A549 (cell line): ENCODE data around the gene STAC. TPM values are rescaled to one million over a fixed set of nuclear protein-coding genes. Genes with fewer than 3 reads are reported as not detected.
"Not testable (repeated sequence)": the region's sequence is repeated elsewhere in the genome, so short reads cannot be mapped to it uniquely, and the experiment has no call there.

Experiments
- ATAC-seq, 2 experiments: fragments of 200-7000 bp in 1 of 2; fragments of >200 bp in 1 of 2; cut with Nextera tagmentation in 1 of 2; cut with Tn5 transposase in 1 of 2; 3 replicates each; pipeline versions ENCODE4 v1.8.0 to v1.9.1; 2018 to 2020; ENCODE audit warnings: mild to moderate bottlenecking in 1 of 2, moderate library complexity in 1 of 2
- CTCF ChIA-PET: fragments of 300-600 bp; sonication (Branson Sonifier 250); formaldehyde crosslinking; extraction: SDS; loops from one replicate; lab custom pipeline; 2021; ENCODE audit warnings: antibody characterized with exemption, inconsistent platforms; lab: Yijun Ruan, JAX
- POLR2A ChIA-PET: fragments of 350-600 bp; formaldehyde crosslinking; extraction: SDS; loops from one replicate; lab custom pipeline; 2021; ENCODE audit warnings: antibody characterized with exemption, inconsistent platforms; lab: Yijun Ruan, JAX
- DNase-seq, 2 experiments: peaks; one replicate each; pipeline versions ENCODE4 v3.0.0 to v3.0.0-alpha.2; 2011 to 2016; ENCODE audit warnings: low read depth in 1 of 2, low spot score in 1 of 2
- FAIRE-seq: peaks from 2 replicates; lab custom pipeline; 2011; peaks lifted over from hg19 to GRCh38; lab: Jason Lieb, UNC
- H3K27ac ChIP-seq, 2 experiments: fragments of >200 bp; sonication (Bioruptor Twin); formaldehyde crosslinking; 3 replicates each; pipeline ENCODE4 v1.5.1; 2016 to 2017
- H3K4me1 ChIP-seq: fragments of >200 bp; sonication (Bioruptor Twin); formaldehyde crosslinking; 3 replicates; pipeline ENCODE4 v1.6.1; 2016
- H3K4me2 ChIP-seq: fragments of >200 bp; sonication (Bioruptor Twin); formaldehyde crosslinking; 3 replicates; pipeline ENCODE4 v1.6.1; 2016
- H3K4me3 ChIP-seq: fragments of >200 bp; sonication (Bioruptor Twin); formaldehyde crosslinking; 3 replicates; pipeline ENCODE4 v1.5.1; 2016
- H3K9me3 ChIP-seq: fragments of >200 bp; sonication (Bioruptor Twin); formaldehyde crosslinking; 3 replicates; pipeline ENCODE4 v1.6.1; 2016
- BHLHE40 ChIP-seq: IDR thresholded peaks from 2 replicates; pipeline ENCODE4 v1.6.1; 2012; ENCODE audit warnings: low read depth, low read length, inconsistent platforms
- CBX8 ChIP-seq: fragments of 200-600 bp; sonication (generic); IDR thresholded peaks from 2 replicates; pipeline ENCODE4 v1.6.1; 2016
- CHD4 ChIP-seq: fragments of 200-600 bp; sonication (generic); IDR thresholded peaks from 2 replicates; pipeline ENCODE4 v1.6.1; 2016; ENCODE audit warnings: antibody characterized with exemption, mild to moderate bottlenecking, borderline replicate concordance
- EHMT2 ChIP-seq: fragments of 200-600 bp; sonication (generic); IDR thresholded peaks from 2 replicates; pipeline ENCODE4 v1.6.1; 2016; ENCODE audit warnings: antibody characterized with exemption, low read depth, mild to moderate bottlenecking, moderate library complexity
- FOSB ChIP-seq: fragments of 250-450 bp; sonication (Bioruptor Pico); IDR thresholded peaks from 2 replicates; pipeline ENCODE4 v1.5.0; 2020; ENCODE audit warnings: mild to moderate bottlenecking, moderate library complexity
- GATA3 ChIP-seq: IDR thresholded peaks from 2 replicates; pipeline ENCODE4 v1.6.1; 2012; ENCODE audit warnings: borderline replicate concordance
- HEYL ChIP-seq: fragments of 250-450 bp; sonication (Bioruptor Pico); IDR thresholded peaks from 2 replicates; pipeline ENCODE4 v1.8.0; 2021; ENCODE audit warnings: mild to moderate bottlenecking, moderate library complexity
- KDM1A ChIP-seq: fragments of 200-600 bp; sonication (generic); IDR thresholded peaks from 2 replicates; pipeline ENCODE4 v1.6.1; 2016; ENCODE audit warnings: low read depth, mild to moderate bottlenecking
- MAFK ChIP-seq: fragments of 450-650 bp; IDR thresholded peaks from 2 replicates; pipeline ENCODE4 v1.6.1; 2014; ENCODE audit not compliant: partially characterized antibody
- MAZ ChIP-seq: fragments of 150-350 bp; IDR thresholded peaks from 2 replicates; pipeline ENCODE4 v1.6.1; 2014; ENCODE audit warnings: antibody characterized with exemption, low read depth, low read length, borderline replicate concordance
- MYC ChIP-seq: IDR thresholded peaks from 2 replicates; pipeline ENCODE4 v1.6.1; 2012; ENCODE audit warnings: mild to moderate bottlenecking, inconsistent platforms, low read length, improper control_type of control experiment, borderline replicate concordance
- POLR2A ChIP-seq: IDR thresholded peaks from 2 replicates; pipeline ENCODE4 v1.6.1; 2012; ENCODE audit warnings: mild to moderate bottlenecking, low read length
- POLR2AphosphoS2 ChIP-seq: conservative IDR thresholded peaks from 2 replicates; pipeline ENCODE4 v1.6.1; 2012; ENCODE audit warnings: low read length, improper control_type of control experiment, inconsistent platforms
- RAD21 ChIP-seq, 2 experiments: fragments of >200 bp in 1 of 2; sonication (Bioruptor Twin) in 1 of 2; formaldehyde crosslinking in 1 of 2; IDR thresholded peaks in 1 of 2; conservative IDR thresholded peaks in 1 of 2; 2 replicates in 1 of 2; 3 replicates in 1 of 2; pipeline ENCODE4 v1.6.1; 2012 to 2018; ENCODE audit warnings: inconsistent platforms in 1 of 2
- RCOR1 ChIP-seq: fragments of 150-350 bp; IDR thresholded peaks from 2 replicates; pipeline ENCODE4 v1.6.1; 2014; ENCODE audit warnings: antibody characterized with exemption, low read length, low read depth
- RFX5 ChIP-seq: fragments of 450-650 bp; IDR thresholded peaks from 2 replicates; pipeline ENCODE4 v1.7.1; 2014; ENCODE audit warnings: antibody characterized with exemption, mild to moderate bottlenecking, moderate library complexity
- RNF2 ChIP-seq: fragments of 200-600 bp; sonication (generic); IDR thresholded peaks from 2 replicates; pipeline ENCODE4 v1.6.1; 2016; ENCODE audit warnings: low read depth, mild to moderate bottlenecking, antibody characterized with exemption, moderate library complexity, borderline replicate concordance
- SREBF2 ChIP-seq: fragments of 450-650 bp; IDR thresholded peaks from 2 replicates; pipeline ENCODE4 v1.6.1; 2014; ENCODE audit warnings: mild to moderate bottlenecking, moderate library complexity
- TFCP2L1 ChIP-seq: fragments of 250-450 bp; sonication (Bioruptor Pico); IDR thresholded peaks from 2 replicates; pipeline ENCODE4 v1.5.0; 2021; ENCODE audit warnings: mild to moderate bottlenecking
- TP53 ChIP-seq: fragments of 250-450 bp; sonication (Bioruptor Pico); IDR thresholded peaks from 2 replicates; pipeline ENCODE4 v1.5.0; 2021; ENCODE audit warnings: mild to moderate bottlenecking, moderate library complexity
- WGBS: methylation state at CpG from one replicate; pipeline ENCODE4 v1.1.6; 2017; ENCODE audit errors: missing lambda C conversion rate; 5-methylcytosine and 5-hydroxymethylcytosine counted together
- polyA plus RNA-seq, 4 experiments: library from polyadenylated mRNA; depleted of rRNA in 3 of 4; stranded (reverse); fragments of >200 nt; fragmentation: RNase III in 1 of 4; extraction: RNeasy Plus Mini Kit Qiagen cat#74134 plus additional on column Dnase treatment in 1 of 4; gene quantifications; 2 replicates in 3 of 4; 3 replicates in 1 of 4; pipeline ENCODE4 v1.2.3, GENCODE V29; 2011 to 2017
- TF ChIP-seq, protein P1 (sequence below): fragments of 200-600 bp; sonication (generic); IDR thresholded peaks from 2 replicates; pipeline ENCODE4 v1.6.1; 2016; ENCODE audit warnings: antibody characterized with exemption, mild to moderate bottlenecking, moderate library complexity
- TF ChIP-seq, protein P2 (sequence below): fragments of 150-350 bp; IDR thresholded peaks from 2 replicates; pipeline ENCODE4 v1.6.1; 2014; ENCODE audit warnings: low read depth, mild to moderate bottlenecking, low read length
- TF ChIP-seq, protein P3 (sequence below): IDR thresholded peaks from 2 replicates; pipeline ENCODE4 v1.6.1; 2012
- TF ChIP-seq, protein P4 (sequence below): fragments of >200 bp; sonication (Bioruptor Twin); formaldehyde crosslinking; IDR thresholded peaks from 3 replicates; pipeline ENCODE4 v1.6.1; 2016

The STAC gene
- polyA plus RNA-seq, 2 of the 4 experiments (the other 2 are of a cell fraction) = 2.2 to 3.4 TPM

DNA sequence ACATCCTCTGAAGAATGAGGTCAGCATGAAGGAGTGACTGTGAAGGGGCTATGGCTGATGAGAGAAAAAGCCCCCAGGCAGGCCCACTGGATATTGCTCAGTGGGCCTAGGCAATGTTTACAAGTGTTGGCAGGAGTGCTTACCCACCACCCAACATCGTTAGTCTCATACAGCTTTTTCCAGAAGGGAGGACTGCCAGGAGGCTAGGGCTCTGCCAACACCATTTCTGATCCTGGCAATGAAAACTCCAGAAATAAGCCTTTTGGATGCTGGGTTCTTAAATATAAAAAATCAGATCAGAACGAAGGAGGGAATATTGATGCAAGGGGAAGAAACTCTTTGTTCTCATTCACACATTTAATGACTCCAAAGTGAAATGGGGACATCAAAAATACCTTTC is 194.9 kb downstream of the STAC start:
- no peak overlapping the region for H3K27ac ChIP-seq
- DNase-seq = no peak
- TF ChIP-seq, protein P1, sequence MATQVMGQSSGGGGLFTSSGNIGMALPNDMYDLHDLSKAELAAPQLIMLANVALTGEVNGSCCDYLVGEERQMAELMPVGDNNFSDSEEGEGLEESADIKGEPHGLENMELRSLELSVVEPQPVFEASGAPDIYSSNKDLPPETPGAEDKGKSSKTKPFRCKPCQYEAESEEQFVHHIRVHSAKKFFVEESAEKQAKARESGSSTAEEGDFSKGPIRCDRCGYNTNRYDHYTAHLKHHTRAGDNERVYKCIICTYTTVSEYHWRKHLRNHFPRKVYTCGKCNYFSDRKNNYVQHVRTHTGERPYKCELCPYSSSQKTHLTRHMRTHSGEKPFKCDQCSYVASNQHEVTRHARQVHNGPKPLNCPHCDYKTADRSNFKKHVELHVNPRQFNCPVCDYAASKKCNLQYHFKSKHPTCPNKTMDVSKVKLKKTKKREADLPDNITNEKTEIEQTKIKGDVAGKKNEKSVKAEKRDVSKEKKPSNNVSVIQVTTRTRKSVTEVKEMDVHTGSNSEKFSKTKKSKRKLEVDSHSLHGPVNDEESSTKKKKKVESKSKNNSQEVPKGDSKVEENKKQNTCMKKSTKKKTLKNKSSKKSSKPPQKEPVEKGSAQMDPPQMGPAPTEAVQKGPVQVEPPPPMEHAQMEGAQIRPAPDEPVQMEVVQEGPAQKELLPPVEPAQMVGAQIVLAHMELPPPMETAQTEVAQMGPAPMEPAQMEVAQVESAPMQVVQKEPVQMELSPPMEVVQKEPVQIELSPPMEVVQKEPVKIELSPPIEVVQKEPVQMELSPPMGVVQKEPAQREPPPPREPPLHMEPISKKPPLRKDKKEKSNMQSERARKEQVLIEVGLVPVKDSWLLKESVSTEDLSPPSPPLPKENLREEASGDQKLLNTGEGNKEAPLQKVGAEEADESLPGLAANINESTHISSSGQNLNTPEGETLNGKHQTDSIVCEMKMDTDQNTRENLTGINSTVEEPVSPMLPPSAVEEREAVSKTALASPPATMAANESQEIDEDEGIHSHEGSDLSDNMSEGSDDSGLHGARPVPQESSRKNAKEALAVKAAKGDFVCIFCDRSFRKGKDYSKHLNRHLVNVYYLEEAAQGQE = no peak
- TF ChIP-seq RNF2 (no peak), MAZ (no peak), EHMT2 (no peak), CHD4 (no peak), TP53 (CRISPR knock-in tag) (no peak), MAFK (no peak), SREBF2 (no peak), KDM1A (no peak), BHLHE40 (no peak), RAD21 (conservative IDR thresholded peaks at IDR 0.05 in 1 of 2, IDR thresholded peaks at IDR 0.05 in 1 of 2) (no peak), RFX5 (no peak), TFCP2L1 (CRISPR knock-in tag) (no peak)
- TF ChIP-seq, protein P2, sequence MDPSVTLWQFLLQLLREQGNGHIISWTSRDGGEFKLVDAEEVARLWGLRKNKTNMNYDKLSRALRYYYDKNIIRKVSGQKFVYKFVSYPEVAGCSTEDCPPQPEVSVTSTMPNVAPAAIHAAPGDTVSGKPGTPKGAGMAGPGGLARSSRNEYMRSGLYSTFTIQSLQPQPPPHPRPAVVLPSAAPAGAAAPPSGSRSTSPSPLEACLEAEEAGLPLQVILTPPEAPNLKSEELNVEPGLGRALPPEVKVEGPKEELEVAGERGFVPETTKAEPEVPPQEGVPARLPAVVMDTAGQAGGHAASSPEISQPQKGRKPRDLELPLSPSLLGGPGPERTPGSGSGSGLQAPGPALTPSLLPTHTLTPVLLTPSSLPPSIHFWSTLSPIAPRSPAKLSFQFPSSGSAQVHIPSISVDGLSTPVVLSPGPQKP = no peak
- TF ChIP-seq, protein P3, sequence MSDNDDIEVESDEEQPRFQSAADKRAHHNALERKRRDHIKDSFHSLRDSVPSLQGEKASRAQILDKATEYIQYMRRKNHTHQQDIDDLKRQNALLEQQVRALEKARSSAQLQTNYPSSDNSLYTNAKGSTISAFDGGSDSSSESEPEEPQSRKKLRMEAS = no peak
- 8% methylated on average over 2 of the region's 2 CpGs for whole genome bisulfite sequencing
- no peak overlapping the region for H3K4me2 ChIP-seq
- ATAC-seq = no peak
- no peak for FAIRE-seq
- no peak overlapping the region for H3K4me3 ChIP-seq
- ChIA-PET POLR2A (no interaction called here), CTCF (interaction anchor here (0.9 kb wide), 1 partner anchor 25 kb away, joined by 3 read pairs; no protein-coding TSS in a partner anchor)
- H3K9me3 ChIP-seq = no peaks in the 10 kb centered on the region
- H3K4me1 ChIP-seq = no peaks in the 10 kb centered on the region

DNA sequence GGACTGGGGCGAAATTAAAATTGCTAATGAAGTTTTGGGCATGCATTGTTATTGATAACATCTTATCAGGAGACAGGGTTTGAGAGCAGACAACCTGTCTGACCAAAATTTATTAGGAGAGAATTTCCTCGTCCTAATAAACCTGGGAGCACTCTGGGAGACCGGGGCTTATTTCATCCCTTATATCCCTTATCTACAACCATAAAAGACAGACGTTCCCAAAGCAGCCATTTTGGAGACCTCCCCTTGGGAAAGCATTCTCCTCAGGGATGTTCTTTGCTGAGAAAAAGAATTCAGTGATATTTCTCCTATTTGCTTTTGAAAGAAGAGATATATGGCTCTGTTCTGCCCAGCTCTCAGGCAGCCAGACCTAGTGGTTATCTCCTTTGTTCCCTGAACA is 198.1 kb downstream of the STAC start:
- DNase-seq, CTCF ChIA-PET, FAIRE-seq, POLR2A ChIA-PET, H3K4me1 ChIP-seq, H3K27ac ChIP-seq, H3K9me3 ChIP-seq, H3K4me2 ChIP-seq, H3K4me3 ChIP-seq, ATAC-seq: not testable (repeated sequence)
- 3% methylated on average over 4 of the region's 4 CpGs for WGBS

DNA sequence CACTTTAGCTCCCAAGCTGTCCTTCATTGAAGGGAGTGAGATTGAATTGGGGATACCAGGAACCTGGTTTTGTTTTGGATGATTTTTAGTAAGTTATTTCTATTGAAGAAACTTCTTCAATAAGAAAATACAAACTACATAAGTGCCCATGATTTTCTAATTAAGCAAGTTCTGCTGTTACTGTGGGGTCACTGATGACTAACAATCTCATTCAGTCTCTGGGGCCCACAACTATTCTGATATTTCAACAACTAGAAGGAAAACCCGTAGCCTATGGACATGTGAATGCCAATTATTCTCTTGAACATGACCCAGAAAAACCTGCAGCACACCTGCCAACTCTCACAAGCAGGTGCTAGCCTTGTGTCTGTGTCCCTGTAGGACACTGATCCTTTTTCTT is 199.4 kb downstream of the STAC start:
- ATAC-seq (no peak), DNase-seq (no peak), FAIRE-seq (no peak)
- POLR2A ChIA-PET = no interaction called here
- TF ChIP-seq RCOR1 (no peak), MAFK (no peak), POLR2AphosphoS2 (no peak), RAD21 (conservative IDR thresholded peaks at IDR 0.05 in 1 of 2, IDR thresholded peaks at IDR 0.05 in 1 of 2) (no peak), FOSB (CRISPR knock-in tag) (no peak), CBX8 (no peak), HEYL (CRISPR knock-in tag) (no peak), GATA3 (no peak), MYC (no peak), POLR2A (no peak)
- TF ChIP-seq, protein P1 = no peak
- TF ChIP-seq, protein P4, sequence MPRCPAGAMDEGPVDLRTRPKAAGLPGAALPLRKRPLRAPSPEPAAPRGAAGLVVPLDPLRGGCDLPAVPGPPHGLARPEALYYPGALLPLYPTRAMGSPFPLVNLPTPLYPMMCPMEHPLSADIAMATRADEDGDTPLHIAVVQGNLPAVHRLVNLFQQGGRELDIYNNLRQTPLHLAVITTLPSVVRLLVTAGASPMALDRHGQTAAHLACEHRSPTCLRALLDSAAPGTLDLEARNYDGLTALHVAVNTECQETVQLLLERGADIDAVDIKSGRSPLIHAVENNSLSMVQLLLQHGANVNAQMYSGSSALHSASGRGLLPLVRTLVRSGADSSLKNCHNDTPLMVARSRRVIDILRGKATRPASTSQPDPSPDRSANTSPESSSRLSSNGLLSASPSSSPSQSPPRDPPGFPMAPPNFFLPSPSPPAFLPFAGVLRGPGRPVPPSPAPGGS = no peak
- CTCF ChIA-PET = no interaction called here
- no peaks in the 10 kb centered on the region for H3K9me3 ChIP-seq
- H3K4me1 ChIP-seq = no peaks in the 10 kb centered on the region
- 3% methylated on average over 1 of the region's 1 CpG for WGBS
- H3K4me2 ChIP-seq = no peak overlapping the region
- no peak overlapping the region for H3K27ac ChIP-seq
- no peak overlapping the region for H3K4me3 ChIP-seq
